SK-N-SH treated with all-trans-retinoic acid at 6 μM for 48 hours (cell line): Measurements from ENCODE around the gene SPTA1.

Experiments
- ATAC-seq: fragments of 200-7000 bp; cut with Tn5 transposase; 3 replicates; pipeline ENCODE4 v1.9.1; 2020; ENCODE audit warnings: mild to moderate bottlenecking, moderate library complexity
- ARNTL ChIP-seq: fragments of 450-650 bp; formaldehyde crosslinking; IDR thresholded peaks from 2 replicates; pipeline ENCODE4 v1.5.0; 2020; ENCODE audit warnings: low read depth, mild to moderate bottlenecking, moderate library complexity, borderline replicate concordance
- BACH2 ChIP-seq: fragments of 250-450 bp; sonication (Bioruptor Pico); IDR thresholded peaks from 2 replicates; pipeline ENCODE4 v1.9.0; 2021; ENCODE audit warnings: mild to moderate bottlenecking, borderline replicate concordance
- CSDC2 ChIP-seq: fragments of 250-450 bp; sonication (Bioruptor Pico); IDR thresholded peaks from 2 replicates; pipeline ENCODE4 v1.5.0; 2020; ENCODE audit warnings: mild to moderate bottlenecking, moderate library complexity
- ESRRG ChIP-seq: fragments of 250-450 bp; sonication (Bioruptor Pico); IDR thresholded peaks from 2 replicates; pipeline ENCODE4 v1.6.1; 2021; ENCODE audit warnings: mild to moderate bottlenecking
- GLIS3 ChIP-seq: fragments of 250-450 bp; sonication (Bioruptor Pico); IDR thresholded peaks from 2 replicates; pipeline ENCODE4 v1.5.0; 2020; ENCODE audit warnings: mild to moderate bottlenecking, moderate library complexity
- OSR1 ChIP-seq: fragments of 250-450 bp; sonication (Bioruptor Pico); IDR thresholded peaks from 2 replicates; pipeline ENCODE4 v1.8.0; 2022; ENCODE audit warnings: moderate library complexity, mild to moderate bottlenecking, inconsistent platforms
- PPARA ChIP-seq: fragments of 250-450 bp; sonication (Bioruptor Pico); IDR thresholded peaks from 2 replicates; pipeline ENCODE4 v1.5.0; 2020; ENCODE audit warnings: mild to moderate bottlenecking, borderline replicate concordance
- RARB ChIP-seq: fragments of 250-450 bp; sonication (Bioruptor Pico); IDR thresholded peaks from 2 replicates; pipeline ENCODE4 v1.8.0; 2021; ENCODE audit warnings: mild to moderate bottlenecking, moderate library complexity
- TCF4 ChIP-seq: fragments of 250-450 bp; sonication (Bioruptor Pico); IDR thresholded peaks from 2 replicates; pipeline ENCODE4 v1.8.0; 2021; ENCODE audit warnings: mild to moderate bottlenecking, moderate library complexity, borderline replicate concordance
- ZC3H10 ChIP-seq: fragments of 250-450 bp; sonication (Bioruptor Pico); IDR thresholded peaks from 2 replicates; pipeline ENCODE4 v1.5.1; 2021; ENCODE audit warnings: mild to moderate bottlenecking, moderate library complexity
- ZFP30 ChIP-seq: fragments of 450-650 bp; formaldehyde crosslinking; IDR thresholded peaks from 2 replicates; pipeline ENCODE4 v1.5.0; 2022; ENCODE audit warnings: mild to moderate bottlenecking, moderate library complexity
- ZNF70 ChIP-seq: fragments of 450-650 bp; formaldehyde crosslinking; IDR thresholded peaks from 2 replicates; pipeline ENCODE4 v1.5.0; 2020; ENCODE audit warnings: mild to moderate bottlenecking, moderate library complexity
- TF ChIP-seq, protein P1 (sequence below): fragments of 250-450 bp; sonication (Bioruptor Pico); IDR thresholded peaks from 2 replicates; pipeline ENCODE4 v1.8.0; 2020; ENCODE audit warnings: mild to moderate bottlenecking, moderate library complexity, borderline replicate concordance
- TF ChIP-seq, protein P2 (sequence below): fragments of 250-450 bp; sonication (Bioruptor Pico); IDR thresholded peaks from 2 replicates; pipeline ENCODE4 v1.5.1; 2021; ENCODE audit warnings: mild to moderate bottlenecking, moderate library complexity
- TF ChIP-seq, protein P3 (sequence below): fragments of 250-450 bp; sonication (Bioruptor Pico); IDR thresholded peaks from 2 replicates; pipeline ENCODE4 v1.5.0; 2020; ENCODE audit warnings: mild to moderate bottlenecking, moderate library complexity
- TF ChIP-seq, protein P4 (sequence below): fragments of 250-450 bp; sonication (Bioruptor Pico); IDR thresholded peaks from 2 replicates; pipeline ENCODE4 v1.8.0; 2021; ENCODE audit warnings: low read depth, mild to moderate bottlenecking, moderate library complexity, borderline replicate concordance

Gene SPTA1

DNA sequence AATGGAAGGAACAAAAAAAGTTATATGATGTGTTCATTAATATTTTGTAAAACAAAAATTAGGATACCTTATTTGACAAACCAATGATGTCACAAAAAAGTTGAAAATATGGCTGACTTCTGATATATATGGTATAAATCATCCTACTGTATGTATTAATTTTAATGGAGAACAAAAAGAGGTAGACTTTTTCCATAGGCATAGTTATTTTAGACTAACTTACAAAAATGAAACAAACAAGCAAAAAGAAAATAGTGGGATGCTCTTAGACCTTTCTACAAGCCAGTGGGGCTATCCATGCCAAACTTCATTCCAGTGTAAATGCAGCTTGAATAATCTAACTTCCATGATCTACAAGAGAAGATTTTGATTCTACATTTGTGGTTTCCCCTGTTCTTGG is 522 bp upstream of the SPTA1 start:
- TF ChIP-seq BACH2 (CRISPR knock-in tag) (no peak), ZNF70 (CRISPR knock-in tag) (no peak), TCF4 (CRISPR knock-in tag) (no peak), ZFP30 (no peak), ZC3H10 (no peak), OSR1 (no peak), PPARA (CRISPR knock-in tag) (no peak), RARB (CRISPR knock-in tag) (no peak), CSDC2 (CRISPR knock-in tag) (no peak), ARNTL (CRISPR knock-in tag) (no peak), ESRRG (no peak)
- TF ChIP-seq, protein P1, sequence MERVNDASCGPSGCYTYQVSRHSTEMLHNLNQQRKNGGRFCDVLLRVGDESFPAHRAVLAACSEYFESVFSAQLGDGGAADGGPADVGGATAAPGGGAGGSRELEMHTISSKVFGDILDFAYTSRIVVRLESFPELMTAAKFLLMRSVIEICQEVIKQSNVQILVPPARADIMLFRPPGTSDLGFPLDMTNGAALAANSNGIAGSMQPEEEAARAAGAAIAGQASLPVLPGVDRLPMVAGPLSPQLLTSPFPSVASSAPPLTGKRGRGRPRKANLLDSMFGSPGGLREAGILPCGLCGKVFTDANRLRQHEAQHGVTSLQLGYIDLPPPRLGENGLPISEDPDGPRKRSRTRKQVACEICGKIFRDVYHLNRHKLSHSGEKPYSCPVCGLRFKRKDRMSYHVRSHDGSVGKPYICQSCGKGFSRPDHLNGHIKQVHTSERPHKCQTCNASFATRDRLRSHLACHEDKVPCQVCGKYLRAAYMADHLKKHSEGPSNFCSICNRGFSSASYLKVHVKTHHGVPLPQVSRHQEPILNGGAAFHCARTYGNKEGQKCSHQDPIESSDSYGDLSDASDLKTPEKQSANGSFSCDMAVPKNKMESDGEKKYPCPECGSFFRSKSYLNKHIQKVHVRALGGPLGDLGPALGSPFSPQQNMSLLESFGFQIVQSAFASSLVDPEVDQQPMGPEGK (CRISPR knock-in tag), result no peak
- TF ChIP-seq, protein P2, sequence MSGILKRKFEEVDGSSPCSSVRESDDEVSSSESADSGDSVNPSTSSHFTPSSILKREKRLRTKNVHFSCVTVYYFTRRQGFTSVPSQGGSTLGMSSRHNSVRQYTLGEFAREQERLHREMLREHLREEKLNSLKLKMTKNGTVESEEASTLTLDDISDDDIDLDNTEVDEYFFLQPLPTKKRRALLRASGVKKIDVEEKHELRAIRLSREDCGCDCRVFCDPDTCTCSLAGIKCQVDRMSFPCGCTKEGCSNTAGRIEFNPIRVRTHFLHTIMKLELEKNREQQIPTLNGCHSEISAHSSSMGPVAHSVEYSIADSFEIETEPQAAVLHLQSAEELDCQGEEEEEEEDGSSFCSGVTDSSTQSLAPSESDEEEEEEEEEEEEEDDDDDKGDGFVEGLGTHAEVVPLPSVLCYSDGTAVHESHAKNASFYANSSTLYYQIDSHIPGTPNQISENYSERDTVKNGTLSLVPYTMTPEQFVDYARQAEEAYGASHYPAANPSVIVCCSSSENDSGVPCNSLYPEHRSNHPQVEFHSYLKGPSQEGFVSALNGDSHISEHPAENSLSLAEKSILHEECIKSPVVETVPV (CRISPR knock-in tag), result no peak
- no peak for ATAC-seq

DNA sequence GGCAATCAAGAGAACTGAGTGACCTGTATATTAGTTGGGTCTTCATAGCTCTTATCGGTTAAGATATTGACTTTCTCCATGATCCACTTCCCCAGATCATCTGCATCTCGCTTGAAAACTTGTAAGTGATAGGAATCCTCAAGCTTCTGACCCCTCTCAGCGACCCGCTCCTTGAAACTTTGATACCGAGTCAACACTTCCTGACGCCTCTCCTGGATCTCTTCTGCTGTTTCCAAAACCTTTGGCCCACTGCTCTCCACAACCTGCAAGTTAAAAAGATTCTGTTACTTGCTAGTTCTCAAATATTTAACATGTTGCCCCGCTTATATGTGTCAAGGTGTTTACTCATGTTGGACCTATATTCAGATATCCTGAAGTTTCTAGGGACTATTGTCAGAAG is 1.4 kb downstream of the SPTA1 start:
- ATAC-seq, result no peak
- TF ChIP-seq PPARA (CRISPR knock-in tag) (no peak), ZC3H10 (no peak), GLIS3 (CRISPR knock-in tag) (no peak), ZFP30 (no peak), ESRRG (no peak)
- TF ChIP-seq, protein P1 (CRISPR knock-in tag), result no peak
- TF ChIP-seq, protein P2 (CRISPR knock-in tag), result no peak
- TF ChIP-seq, protein P3, sequence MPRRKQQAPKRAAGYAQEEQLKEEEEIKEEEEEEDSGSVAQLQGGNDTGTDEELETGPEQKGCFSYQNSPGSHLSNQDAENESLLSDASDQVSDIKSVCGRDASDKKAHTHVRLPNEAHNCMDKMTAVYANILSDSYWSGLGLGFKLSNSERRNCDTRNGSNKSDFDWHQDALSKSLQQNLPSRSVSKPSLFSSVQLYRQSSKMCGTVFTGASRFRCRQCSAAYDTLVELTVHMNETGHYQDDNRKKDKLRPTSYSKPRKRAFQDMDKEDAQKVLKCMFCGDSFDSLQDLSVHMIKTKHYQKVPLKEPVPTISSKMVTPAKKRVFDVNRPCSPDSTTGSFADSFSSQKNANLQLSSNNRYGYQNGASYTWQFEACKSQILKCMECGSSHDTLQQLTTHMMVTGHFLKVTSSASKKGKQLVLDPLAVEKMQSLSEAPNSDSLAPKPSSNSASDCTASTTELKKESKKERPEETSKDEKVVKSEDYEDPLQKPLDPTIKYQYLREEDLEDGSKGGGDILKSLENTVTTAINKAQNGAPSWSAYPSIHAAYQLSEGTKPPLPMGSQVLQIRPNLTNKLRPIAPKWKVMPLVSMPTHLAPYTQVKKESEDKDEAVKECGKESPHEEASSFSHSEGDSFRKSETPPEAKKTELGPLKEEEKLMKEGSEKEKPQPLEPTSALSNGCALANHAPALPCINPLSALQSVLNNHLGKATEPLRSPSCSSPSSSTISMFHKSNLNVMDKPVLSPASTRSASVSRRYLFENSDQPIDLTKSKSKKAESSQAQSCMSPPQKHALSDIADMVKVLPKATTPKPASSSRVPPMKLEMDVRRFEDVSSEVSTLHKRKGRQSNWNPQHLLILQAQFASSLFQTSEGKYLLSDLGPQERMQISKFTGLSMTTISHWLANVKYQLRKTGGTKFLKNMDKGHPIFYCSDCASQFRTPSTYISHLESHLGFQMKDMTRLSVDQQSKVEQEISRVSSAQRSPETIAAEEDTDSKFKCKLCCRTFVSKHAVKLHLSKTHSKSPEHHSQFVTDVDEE (CRISPR knock-in tag), result no peak
- TF ChIP-seq, protein P4, sequence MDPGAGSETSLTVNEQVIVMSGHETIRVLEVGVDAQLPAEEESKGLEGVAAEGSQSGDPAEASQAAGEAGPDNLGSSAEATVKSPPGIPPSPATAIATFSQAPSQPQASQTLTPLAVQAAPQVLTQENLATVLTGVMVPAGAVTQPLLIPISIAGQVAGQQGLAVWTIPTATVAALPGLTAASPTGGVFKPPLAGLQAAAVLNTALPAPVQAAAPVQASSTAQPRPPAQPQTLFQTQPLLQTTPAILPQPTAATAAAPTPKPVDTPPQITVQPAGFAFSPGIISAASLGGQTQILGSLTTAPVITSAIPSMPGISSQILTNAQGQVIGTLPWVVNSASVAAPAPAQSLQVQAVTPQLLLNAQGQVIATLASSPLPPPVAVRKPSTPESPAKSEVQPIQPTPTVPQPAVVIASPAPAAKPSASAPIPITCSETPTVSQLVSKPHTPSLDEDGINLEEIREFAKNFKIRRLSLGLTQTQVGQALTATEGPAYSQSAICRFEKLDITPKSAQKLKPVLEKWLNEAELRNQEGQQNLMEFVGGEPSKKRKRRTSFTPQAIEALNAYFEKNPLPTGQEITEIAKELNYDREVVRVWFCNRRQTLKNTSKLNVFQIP (CRISPR knock-in tag), result no peak
- TF ChIP-seq, all 23 proteins: peak for 0

DNA sequence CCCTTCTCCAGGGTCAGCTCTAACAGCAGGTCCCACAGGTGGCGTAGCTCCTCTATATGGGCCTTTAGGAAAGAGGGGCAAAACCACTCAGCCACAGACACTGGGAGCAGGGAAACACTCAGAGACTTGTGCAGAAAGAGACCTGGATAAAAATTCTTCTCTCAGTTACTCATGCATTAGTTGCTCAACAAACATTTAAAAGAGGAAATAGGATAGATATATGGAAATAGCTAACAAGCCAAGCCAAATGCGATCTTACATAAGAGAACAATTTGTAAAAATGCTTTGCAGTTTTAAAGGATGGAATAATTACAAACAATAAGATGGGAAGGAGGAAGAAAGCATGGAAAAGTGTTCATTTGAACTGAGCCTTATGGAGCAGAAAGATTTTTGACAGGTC is 4.9 kb downstream of the SPTA1 start:
- TF ChIP-seq PPARA (CRISPR knock-in tag) (no peak), OSR1 (no peak), ZC3H10 (no peak), ZNF70 (CRISPR knock-in tag) (no peak)
- TF ChIP-seq, protein P3 (CRISPR knock-in tag), result no peak
- no peak for ATAC-seq
